GM19372 (cell line): ENCODE data around the gene FGF22.

Experiments used
- ATAC-seq: cut with Tn5 transposase; IDR thresholded peaks from one replicate; pipeline ENCODE4 v1.9.1; 2021; ENCODE audit warnings: mild to moderate bottlenecking, low read depth, moderate library complexity; ENCODE audit not compliant: unreplicated experiment

Gene FGF22

DNA sequence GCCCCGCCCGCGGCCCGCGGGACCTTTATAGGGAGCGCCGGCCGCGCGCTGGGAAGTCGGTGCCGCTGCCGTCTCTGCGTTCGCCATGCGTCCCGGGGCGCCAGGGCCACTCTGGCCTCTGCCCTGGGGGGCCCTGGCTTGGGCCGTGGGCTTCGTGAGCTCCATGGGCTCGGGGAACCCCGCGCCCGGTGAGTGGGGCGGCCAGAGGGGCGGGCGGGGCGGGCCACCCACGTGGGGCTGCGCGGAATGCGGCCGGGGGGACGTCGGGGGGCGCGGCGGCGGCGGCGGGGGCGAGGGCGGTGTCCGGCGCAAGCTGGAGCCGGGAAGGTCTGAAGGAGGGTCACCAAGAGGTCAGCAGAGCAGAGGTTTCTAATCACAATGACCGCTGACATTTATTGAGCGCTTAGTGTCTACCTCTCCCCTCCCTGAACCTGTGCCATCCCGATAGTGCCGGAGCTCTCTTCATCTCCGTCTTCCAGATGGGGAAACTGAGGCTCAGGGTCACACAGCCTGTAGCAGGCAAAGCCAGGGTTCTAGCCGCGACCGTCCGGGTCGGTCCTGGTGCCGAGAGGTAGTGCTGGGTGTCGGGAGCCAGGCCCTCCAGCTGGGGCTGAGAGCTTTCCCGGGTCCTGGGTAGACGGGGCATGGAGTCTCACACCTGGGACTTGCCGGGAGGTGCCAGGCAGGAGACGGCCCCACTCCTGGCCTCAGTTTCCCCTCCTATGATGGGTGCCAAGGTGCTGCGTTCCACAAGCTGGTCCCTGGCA is 36.8 kb downstream of the FGF22 start, which contains the start of gene FSTL3:
TSS of gene FSTL3 (plus strand) at position 54 of the 767 bp plus-strand sequence. CDS start at position 86, 32 bp downstream.
- no peak for ATAC-seq

DNA sequence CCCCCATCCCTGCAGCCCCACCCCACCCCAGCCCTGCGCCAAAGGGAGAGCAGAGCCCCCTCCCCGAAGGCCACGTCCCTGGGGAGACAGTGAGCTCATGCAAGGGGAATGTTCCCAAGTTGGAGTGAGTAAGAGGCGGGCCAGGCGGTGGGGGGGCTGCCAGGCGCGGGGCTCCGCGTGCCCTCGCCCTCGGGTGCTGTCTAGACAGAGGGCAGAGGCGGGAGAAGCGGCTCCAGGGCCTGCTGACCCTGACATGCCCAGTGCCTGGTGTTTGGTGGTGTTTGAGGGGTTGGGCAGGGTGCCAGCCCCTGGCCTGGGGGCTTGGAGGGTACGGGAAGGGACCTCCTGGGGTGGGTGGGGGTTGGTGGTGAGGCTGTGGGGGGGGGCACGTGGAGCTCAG is 37.5 kb downstream of the FGF22 start:
- ATAC-seq, result no peak

DNA sequence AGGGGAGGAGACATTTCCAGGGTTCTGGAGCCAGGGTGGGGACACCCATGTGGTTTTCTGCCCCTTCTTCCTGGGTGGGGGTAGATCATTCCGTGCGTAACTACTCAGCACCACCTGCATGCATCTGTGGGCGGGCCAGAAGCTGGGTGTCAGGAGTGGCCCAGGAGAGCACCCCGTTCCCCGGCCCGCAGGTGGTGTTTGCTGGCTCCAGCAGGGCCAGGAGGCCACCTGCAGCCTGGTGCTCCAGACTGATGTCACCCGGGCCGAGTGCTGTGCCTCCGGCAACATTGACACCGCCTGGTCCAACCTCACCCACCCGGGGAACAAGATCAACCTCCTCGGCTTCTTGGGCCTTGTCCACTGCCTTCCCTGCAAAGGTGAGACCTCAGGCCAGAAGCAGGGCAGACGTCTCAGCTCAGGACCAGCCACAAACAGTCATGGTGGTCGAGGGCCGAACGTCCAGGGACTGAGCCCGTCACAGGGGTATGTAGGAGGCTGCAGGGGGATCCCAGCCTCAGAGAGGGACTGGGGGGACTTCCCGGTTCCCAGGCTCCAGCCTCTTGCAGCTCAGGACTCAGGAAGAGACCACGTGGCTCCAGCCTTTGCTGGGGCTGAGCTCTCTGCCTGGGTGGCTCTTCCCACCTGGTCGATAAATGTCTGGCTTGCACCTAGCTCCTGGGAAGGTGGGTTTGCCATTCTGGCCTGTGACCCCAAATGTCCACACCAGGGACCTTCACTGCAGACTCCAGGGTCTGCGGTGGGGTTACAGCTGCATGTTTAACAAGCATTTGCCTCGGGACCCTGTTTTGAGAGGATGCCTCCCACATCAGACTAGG is 38.1 kb downstream of the FGF22 start:
- no peak for ATAC-seq

DNA sequence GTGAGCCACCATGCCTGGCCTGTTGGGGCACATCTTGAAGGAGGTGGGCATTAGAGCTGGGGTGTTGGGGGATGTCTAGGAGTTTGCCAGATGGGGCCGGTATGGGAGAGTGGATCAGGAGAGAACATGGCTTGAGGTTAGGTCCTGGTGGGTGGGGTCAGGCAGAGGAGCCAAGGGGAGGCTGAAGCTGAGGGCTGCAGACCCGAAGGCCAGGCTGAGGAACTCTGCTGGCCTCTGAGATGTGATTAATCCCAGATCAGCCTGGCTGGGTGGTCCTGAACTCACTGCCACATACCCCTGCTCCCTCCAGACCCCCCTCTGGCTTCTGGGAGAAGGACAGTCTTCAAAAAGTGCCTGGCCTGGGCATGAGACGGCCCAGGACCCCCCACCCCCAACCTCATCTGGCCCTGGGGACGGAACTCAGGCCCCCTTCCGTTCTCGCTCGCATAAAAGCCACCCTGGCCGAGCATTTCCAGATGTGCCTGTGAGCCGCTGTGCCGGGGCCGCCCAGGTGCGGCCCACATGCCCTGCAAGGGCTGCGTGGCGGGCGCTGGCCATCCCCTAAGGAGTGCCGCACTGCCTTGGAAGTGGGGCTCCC is 39.2 kb downstream of the FGF22 start:
- ATAC-seq, result no peak

DNA sequence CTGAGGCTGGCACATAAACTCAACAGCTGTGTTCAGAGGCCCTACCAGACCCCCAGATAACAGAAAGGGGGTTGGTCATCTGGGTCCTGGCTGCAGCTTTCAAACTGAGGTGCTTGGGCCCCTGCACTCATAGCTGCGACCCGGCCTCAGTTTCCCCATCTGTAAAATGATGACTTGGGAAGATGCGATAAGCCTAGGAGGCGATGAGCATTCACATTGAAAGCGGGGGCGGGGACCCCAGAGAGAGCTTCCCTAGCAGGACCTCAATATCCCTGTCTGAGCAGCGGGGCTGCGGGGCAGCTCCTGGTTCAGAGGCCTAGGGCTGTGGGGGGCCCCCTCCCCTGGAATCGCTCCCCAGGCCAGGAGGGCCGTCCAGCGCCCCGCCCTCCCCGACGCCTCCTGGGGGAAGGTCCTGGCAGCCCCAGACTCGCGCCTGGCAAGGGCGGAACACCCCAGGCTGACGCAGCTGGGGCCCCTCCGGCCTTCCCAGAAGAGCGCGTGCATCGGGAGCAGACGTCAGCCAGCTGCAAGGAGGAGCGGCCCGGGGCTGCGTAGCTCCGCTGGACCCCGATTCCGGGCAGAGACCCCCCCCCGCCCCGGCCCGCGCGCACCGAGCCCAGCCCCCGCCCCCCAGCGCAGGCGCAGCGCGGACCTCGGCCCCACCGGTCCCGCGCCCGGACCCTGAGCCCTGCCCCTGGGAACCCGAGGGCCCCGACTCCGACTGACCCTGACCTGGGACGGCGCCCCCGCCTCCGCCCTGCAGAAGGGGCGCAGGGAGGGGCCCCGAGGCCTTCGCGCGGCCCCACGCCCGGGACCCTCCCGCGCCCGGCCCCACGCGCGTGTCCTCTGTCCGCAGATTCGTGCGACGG is 40.0 kb downstream of the FGF22 start:
- peak; percentile 8 for ATAC-seq

DNA sequence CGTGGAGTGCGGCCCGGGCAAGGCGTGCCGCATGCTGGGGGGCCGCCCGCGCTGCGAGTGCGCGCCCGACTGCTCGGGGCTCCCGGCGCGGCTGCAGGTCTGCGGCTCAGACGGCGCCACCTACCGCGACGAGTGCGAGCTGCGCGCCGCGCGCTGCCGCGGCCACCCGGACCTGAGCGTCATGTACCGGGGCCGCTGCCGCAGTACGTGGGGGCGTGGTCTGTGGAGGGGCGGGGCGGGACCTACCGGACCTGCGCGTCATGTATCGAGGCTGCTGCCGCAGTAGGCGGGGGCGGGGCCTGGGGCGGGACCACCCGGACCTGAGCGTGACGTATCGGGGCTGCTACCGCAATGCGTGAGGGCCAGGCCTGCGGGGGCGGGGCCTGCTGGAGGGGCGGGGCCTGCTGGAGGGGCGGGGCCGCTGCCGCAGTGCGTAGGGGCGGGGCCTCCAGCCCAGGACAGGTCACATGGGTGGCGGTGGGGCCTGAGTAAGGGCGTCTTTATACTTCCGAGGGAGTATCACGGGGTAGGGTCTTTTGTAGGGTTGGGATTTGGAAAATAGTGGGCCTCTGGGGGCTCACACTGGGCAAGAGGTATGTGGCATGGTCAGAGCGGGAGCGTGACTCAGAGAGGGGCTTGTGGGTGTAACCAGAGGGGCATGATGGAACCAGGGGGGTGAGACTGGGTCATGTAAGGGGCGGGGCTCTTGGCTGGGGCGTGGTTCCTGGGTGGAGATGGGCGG is 40.8 kb downstream of the FGF22 start:
- ATAC-seq, result peak; percentile 65

DNA sequence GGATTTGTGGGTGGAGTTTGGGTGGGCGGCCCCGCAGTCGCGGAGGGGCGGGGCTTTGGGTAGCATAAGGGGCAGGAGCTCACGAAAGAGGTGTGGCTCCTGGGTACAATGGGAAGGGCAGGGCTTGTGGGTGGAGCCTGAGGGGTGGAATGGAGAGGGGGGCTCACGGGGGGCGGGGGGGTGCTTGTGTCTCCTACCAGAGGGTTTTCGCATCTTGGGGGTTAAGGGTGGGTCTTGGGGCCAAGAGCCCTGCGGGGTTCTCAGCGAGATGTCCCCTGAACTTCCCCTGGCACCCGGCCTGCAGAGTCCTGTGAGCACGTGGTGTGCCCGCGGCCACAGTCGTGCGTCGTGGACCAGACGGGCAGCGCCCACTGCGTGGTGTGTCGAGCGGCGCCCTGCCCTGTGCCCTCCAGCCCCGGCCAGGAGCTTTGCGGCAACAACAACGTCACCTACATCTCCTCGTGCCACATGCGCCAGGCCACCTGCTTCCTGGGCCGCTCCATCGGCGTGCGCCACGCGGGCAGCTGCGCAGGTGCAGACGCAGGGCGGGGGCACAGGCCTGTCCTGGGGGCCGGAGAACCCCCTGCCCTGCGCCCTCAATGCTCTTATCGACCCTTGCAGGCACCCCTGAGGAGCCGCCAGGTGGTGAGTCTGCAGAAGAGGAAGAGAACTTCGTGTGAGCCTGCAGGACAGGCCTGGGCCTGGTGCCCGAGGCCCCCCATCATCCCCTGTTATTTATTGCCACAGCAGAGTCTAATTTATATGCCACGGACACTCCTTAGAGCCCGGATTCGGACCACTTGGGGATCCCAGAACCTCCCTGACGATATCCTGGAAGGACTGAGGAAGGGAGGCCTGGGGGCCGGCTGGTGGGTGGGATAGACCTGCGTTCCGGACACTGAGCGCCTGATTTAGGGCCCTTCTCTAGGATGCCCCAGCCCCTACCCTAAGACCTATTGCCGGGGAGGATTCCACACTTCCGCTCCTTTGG is 41.6 kb downstream of the FGF22 start:
- ATAC-seq, result no peak

DNA sequence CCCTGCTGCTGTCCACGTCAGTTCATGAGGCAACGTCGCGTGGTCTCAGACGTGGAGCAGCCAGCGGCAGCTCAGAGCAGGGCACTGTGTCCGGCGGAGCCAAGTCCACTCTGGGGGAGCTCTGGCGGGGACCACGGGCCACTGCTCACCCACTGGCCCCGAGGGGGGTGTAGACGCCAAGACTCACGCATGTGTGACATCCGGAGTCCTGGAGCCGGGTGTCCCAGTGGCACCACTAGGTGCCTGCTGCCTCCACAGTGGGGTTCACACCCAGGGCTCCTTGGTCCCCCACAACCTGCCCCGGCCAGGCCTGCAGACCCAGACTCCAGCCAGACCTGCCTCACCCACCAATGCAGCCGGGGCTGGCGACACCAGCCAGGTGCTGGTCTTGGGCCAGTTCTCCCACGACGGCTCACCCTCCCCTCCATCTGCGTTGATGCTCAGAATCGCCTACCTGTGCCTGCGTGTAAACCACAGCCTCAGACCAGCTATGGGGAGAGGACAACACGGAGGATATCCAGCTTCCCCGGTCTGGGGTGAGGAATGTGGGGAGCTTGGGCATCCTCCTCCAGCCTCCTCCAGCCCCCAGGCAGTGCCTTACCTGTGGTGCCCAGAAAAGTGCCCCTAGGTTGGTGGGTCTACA is 43.1 kb downstream of the FGF22 start:
- ATAC-seq, result no peak

DNA sequence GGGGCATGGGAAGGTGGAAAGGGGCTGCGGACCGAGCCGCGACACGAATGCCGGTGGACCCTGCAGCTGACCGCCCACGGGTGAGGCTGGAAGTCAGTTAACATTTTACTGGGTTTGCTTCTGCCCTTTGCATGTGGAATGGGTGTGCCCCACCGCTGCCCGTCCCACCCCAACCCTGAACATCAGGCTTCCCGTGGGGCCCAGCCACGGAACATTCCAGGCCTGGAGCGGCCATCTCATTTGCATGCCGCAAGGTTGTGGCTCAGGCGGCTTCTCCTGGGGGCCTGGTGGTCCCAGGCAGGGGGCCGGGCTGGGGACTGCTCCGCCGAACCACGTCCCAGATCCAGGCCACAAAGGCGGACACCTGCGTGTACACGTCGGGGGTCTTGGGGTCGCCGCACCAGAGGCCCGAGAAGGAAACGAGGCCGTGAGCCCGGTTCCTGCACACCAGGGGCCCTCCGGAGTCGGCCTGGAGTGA is 45.8 kb downstream of the FGF22 start:
- no peak for ATAC-seq

DNA sequence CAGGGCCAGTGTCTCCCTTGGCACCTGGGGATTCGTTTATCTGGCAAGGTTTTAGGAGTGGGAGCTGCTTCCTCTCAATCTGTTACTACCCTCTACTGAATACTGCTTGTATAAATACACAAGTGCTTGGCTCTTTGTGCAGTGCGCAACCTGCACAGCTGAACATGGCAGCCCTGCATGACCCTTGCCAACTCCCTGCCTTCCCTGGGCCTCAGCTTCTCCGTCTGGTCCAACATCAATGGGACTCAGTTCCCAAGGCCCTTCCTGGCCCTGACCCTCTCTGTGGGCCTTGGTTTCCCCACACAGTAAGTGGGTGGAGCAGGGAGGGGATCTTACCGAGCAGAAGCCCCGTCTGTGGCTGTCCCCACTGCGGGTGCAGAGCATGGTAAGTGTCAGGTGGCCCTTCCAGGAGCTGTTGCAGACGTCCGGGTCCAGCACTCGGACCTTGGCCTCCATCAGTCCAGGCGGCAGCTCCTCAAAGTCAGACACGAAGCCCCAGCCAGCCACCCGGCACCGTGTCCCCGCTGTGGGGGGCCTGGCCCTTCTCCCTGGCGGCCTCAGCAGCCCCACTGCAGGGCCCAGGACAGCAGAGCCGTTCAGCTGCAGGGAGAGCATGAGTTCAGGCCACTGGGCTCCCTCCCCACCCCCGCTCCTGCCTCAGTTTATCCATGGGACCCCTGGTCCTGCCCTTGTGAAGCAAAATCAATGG is 47.1 kb downstream of the FGF22 start:
- no peak for ATAC-seq

DNA sequence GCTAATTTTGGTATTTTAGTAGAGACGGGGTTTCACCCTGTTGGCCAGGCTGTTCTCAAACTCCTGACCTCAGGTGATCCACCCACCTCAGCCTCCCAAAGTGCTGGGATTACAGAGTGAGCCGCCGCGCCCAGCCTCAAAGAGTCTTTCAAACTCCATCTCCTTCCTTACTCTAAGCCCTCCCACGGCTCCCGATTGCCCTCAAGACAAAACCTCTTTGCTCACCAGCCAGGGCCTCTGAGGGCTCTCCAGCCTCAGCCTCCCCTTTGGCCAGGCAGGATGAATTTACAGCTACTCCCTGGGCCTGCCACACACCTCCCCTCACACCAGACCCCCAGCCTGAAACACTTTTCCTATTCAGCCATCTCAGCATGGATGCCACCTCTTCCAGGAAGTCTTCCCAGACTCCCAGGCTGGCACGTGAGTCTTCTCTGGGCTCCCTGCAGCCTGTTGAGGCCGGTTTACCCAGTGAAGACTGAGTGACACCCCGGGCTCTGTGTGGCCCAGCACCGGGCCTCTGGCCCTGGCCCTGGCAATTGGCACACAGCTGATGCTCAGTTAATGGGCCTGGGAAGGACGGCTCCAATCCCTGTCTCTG is 48.0 kb downstream of the FGF22 start:
- no peak for ATAC-seq

DNA sequence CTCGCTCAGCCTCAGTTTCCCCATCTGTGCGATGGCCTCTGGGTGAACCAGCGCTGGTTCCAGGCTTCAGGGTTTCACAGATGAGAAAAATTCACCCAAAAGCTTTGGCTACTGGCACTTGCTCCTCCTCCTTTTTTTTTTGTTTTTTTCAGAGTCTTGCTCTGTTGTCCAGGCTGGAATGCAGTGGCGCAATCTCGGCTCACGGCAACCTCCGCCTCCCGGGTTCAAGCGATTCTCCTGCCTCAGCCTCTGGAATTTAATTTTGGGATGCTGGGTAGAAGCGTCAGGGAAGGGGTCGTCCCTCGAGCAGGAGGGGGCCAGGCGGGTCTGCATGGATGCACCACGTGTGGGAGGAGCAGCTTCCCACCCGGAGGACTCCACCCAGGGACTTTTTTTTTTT is 48.5 kb downstream of the FGF22 start:
- no peak for ATAC-seq

DNA sequence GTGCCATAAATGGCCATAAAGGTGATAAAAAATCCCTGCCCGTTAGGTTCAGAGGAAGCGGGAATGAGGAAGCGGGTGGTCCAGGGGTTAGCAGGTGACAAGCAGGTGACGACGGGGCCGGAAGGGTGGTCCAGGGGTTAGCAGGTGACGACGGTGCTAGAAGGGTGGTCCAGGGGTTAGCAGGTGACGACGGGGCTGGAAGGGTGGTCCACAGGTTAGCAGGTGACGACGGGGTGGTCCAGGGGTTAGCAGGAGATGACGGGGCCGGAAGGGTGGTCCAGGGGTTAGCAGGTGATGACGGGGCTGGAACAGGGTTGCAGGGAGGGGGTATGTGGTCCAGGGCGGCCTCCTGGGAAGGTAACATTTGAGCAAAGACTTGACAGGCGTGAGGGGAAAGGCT is 49.3 kb downstream of the FGF22 start:
- ATAC-seq, result no peak

DNA sequence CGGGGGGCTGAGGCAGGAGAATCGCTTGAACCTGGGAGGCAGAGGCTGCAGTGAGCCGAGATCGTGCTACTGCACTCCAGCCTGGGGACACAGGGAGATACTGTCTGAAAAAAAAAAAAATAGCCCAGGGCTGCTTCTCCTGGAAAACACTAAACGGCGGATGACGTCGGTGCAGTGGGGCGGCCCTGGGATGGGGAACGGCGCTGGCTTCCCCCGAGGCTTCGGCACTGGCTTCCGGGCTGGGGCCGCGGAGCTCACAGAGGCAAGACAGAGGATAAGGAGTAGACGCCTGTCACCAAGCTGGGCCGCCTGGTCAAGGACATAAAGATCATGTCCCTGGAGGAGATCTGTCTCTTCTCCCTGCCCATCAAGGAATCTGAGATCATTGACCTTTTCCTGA is 50.5 kb downstream of the FGF22 start:
- no peak for ATAC-seq
